OCI-M1 (cell line): ENCODE data around the gene SPCS2.
"Not testable (repeated sequence)": the region's sequence is repeated elsewhere in the genome, so short reads cannot be mapped to it uniquely, and the experiment has no call there.

Source experiments
- DNase-seq: peaks from one replicate; lab custom pipeline; 2025; lab: John Stamatoyannopoulos, UW

Gene SPCS2

DNA sequence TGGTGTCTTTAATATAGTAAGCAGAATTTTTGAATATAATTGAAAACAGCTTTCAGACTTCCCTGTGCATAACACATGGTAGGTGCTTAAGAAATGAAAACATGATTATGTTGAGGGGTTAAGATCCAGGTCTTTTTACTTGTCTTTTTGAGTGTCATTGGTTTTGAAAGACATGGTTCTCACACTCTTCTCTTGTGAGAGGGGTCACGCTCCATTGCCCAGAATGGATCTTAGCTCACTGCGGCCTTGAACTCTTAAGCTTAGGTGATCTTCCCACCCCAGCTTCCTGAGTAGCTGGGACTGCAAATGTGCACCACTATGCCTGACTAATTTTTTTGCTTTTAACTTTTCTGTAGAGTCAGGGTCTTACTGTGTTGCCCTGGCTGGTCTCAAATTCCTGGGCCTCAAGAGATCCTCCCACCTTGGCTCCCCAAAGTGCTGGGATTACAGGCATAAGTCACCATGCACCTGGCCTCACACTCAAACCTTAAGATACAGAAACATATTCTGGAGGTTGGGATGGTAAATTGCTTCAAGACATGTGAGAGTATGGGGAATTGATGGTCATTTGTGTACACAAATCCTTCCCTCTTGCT, 1.4 kb downstream of the SPCS2 start:
- DNase-seq, result no peak

DNA sequence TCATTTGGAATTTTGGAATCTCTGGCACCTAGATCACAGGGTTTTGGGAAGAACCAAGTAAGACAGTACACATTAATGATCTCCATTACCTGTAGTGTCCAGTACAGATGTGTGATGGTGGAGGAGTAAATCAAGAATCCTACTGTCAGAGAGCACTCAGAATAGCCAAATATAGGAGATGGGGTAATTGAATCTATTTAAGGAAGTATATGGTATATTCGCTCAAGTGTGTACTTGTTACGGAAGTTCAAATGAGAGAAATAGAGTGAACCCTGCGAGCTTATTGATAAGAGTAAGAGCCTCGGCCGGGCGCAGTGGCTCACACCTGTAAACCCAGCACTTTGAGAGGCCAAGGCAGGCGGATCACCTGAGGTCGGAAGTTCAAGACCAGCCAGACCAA, 2.2 kb downstream of the SPCS2 start:
- DNase-seq, result no peak

DNA sequence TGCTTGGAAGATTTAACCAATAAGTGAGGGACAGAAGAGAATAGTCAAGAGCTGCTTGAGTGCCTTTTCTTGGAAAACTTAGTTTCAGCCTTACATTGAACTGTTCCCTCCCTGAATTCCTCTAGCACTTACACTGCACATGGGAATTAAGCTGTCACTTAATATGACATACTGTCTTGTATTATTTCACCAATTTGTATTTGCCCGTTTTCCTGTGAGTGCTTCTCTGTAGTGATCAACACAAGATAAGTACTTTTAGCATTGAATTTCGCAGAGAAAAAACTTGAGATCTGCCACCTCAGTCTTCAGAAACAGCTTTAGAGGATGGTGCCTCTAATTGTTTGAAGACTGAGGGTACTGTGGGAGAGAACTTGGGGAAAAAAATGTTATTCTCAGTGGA, 3.7 kb downstream of the SPCS2 start:
- no peak for DNase-seq

DNA sequence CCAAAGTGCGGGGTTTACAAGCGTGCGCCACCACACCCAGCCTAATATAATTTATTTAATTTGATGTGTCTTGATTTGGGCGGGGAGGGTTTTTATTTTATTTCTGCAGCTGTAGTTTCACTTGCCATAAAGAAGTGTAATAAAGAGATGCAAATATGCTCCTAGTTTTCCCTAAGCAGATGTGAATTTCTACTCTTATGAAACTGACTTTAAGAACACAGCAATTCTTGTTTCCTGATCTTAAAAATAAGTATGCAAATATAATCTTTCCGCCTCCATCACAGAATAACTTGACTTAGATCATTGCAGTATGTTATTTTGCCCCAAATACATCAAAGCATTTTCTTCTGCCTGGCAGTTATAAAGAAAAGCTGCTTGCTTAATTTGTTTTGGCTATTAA, 4.4 kb downstream of the SPCS2 start:
- no peak for DNase-seq

DNA sequence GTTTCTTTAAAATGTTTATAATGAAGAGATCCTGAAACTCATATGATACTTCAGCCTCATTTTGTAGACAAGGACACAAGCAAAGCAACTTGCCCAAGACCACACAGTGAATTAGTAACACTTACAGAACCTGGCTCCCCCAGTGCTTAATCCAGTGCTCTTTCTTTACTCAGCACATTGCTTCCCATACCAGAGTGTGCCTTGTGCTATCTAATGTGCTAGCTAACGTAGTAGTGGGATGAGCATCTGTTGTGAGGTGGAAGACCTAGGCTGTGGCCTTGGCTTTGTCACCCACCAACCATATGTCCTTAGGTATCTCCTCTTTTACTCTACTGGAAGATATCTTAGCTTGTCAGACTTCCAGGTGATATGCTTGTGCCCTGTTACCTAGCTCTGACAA, 5.1 kb downstream of the SPCS2 start:
- no peak for DNase-seq

DNA sequence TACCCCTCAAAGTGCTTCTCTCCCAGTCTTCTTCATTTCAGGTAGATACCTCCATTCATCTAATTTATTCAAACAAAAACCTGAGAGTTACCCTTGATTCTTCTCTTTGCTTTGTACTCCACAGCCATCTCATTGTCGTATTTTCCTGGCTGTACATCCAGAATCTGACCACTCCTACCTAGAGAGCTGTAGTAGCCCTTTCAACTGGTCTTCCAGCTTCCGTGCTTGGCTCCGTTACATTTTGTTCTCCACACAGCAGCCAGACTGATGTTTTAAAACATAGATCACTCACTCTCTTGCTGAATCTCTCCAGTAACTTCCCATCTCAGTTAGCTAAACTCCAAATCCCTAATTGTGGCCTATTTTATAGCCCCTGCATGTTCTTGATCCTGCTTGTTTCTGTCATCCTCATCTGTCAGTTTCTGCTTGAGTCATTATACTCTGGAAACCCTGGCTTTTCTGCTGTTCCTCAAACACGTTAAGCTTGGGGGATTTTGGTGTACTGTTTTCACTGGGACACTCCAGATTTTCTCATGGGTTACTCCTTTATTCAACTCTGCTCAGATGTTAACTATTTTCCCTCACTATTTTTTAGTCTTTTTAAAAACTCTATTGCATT, 7.4 kb downstream of the SPCS2 start:
- DNase-seq, result no peak

DNA sequence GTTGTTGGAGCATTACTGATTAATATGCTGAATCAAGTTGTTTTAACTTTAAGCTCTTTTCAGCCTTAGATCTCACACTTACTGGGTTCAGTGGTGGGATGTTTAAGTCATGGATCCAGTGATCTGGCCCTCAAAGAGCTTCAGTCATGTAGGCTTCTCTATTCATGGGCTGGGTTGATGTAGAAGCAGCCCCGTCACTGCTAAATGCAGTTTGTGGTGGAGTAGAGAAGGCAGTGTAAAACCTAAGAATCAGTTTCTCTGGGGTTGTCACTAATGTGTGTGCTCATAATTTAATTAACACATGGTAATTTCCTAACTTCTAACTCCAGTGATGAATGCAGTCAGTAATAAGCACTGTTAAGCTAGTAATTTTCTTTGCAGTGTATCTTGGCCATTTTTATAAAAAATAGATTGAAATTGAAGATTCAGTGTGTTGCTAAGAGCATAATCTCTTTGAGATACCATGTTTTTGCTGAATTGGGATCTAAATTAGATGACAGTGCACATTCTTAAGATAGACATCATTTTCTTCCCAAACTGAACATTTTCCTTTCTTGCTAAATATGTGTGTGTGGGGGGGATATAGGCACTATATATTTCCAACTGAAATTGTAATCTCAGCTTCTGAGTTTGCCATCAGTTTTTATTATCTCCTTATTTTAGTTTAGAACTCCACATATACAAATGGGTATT, 9.0 kb downstream of the SPCS2 start:
- no peak for DNase-seq

DNA sequence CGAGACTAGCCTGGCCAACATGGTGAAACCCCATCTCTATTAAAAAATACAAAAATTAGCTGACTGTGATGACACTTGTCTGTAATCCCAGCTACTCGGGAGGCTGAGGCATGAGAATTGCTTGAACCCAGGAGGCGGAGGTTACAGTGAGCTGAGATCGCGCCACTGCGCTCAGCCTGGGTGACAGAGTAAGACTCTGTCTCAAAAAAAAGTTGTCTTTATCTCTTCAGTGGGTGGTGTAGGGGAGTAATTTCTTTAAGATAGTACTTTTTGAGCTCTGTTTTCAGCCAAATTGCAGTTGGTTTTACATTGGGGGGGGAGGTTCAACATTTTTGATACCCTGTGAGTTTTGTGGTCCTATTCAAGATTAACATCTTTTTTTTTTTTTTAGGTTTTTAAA, 11.1 kb downstream of the SPCS2 start:
- DNase-seq, result not testable (repeated sequence)

DNA sequence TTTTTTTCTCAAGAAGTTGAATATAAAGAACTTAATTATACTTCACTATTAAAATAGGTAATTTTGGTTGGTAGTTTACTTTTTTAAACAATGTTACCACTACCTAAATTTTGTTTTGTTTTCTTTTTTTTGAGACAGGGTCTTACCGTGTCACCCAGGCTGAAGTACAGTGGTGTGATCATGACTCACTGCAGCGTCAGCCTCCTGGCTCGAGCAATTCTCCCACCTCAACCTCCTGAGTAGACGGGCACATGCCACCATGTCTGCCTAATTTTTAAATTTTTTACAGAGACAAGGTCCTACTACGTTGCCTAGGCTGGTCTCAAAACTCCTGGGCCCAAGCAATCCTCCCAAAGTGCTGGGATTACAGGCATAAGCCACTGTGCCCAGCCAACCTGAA, 17.6 kb downstream of the SPCS2 start:
- DNase-seq, result no peak

DNA sequence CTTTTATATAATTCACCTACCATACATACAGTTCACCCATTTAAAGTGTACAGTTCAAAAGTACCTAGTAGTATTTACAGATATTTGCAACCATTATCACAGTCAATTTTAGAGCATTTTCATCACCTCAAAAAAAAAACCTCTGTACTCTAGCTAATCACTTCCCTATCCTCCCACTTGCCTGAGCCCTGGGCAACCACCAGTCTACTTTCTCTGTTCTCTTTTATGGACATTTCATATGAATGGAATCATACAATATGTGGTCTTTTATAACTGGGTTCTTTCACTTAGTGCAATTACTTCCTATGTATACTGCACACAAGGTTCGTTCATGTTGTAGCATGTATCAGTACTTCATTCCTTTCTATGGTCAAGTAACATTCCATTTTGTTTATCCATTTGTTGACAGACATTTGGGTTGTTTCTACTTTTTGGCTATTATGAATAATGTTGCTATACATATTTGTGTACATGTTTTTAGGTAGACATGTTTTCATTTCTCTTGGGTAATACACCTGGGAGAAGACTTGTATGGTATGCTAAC, 21.9 kb downstream of the SPCS2 start:
- DNase-seq, result no peak

DNA sequence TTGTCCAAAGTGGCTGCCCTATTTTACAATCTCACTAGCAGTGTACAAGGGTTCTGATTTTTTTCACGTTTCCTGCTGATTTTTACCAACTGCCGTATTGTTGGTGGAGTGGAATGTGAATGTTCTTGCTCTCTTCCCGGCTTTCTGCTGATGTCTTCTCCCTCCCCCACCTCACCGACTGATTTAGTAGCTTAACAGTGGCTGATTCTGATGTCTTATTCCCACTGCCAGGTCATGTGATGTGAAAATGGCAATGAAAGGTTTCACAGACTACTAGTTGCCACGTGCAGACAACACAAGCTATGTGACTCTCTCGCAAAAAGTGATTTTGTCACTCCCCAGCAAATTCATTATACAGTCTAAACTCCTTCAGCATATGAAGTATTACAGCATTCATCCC, 22.4 kb downstream of the SPCS2 start:
- DNase-seq, result no peak

DNA sequence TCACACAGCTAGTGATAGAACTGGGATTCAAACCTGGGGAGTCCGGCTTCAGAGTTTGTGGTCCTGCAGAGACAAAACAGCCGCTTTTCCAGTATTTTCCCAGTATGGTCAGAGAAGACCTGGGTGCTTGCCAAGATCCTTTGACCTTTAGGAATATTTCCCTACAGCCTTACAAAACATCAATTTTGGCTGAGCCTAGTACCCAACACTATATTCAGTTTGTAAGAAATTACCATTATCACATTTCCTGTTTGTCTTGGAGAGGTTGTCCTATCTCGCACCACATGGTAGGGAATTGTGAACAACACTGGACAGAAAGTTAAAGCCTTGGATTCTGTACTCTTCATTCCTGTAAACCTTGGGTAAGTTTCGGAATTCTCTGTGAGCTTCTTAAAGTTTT, 29.0 kb downstream of the SPCS2 start:
- no peak for DNase-seq

DNA sequence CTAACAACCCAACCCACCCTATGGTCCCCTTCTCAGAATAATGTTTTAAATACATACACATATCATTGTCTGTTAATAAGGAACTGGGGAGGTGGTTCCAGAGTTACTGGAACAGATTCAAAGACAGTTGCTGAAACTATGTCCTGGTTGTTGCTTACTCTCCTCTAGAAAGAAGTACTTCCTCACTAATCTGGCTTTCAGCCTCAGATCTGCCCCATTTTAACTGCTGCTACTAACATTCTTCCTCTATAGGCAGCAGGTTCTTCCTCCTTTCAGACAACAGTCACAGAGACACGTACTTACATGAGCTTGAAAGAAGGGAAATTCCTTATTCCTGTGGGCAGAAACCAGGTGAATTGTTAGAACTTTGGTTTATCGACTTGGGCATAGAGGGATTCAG, 31.6 kb downstream of the SPCS2 start:
- DNase-seq, result no peak

DNA sequence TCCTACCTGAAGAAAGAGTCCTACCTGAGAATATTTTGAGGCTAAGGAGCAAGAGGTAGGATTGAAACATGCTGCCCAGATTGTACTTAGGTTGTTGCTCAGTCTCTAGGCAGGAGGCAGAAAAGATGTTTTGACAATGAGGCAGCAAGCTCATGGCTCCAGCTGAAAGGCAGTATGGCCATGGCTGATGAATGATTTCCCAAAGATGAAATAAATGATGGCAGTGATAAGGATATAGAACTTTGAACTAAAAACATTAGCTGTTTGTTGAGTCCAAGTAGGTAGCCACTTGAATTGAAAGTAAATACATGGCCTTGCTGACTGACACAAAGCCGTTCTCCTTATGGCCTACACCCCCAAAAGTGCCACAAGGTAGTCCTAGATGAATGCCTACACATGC, 32.8 kb downstream of the SPCS2 start:
- DNase-seq, result no peak

DNA sequence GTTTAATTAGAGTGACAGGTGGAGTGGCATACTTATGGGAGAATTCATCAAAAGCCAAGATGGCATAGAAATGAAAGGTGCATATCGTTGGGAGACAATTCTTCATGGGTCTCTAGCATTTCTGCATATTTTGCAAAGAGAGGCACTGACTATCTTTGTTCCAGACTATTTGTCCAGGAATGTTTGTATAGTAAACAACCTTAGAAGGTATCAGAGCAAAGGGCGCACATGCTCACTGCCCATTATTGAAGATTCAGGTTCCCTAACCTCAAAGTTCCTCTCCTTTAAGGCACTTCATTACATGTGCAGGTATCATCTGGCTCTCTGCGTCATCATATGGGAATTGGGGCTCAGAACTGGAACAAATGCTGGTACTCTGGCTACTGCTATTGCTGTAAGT, 35.0 kb downstream of the SPCS2 start:
- no peak for DNase-seq

DNA sequence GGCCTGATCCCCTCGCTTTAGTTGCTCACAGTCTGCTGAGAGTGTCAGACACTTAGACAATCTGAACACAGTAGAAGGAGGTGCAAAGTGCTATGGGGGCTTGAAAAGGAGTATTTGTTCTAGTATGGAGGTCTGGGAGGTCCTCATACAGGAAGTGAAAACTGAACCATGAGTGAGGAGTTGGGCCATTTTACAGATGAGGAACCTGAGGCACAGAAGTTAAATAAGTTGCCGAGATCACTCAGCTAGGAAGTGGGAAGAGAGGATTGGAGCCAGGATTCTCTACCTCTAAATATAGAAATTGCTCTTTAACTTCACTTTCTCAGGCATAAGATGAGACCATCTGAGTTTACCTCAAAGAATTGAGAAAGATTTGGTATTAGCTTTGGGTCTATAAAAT, 35.7 kb downstream of the SPCS2 start:
- no peak for DNase-seq

DNA sequence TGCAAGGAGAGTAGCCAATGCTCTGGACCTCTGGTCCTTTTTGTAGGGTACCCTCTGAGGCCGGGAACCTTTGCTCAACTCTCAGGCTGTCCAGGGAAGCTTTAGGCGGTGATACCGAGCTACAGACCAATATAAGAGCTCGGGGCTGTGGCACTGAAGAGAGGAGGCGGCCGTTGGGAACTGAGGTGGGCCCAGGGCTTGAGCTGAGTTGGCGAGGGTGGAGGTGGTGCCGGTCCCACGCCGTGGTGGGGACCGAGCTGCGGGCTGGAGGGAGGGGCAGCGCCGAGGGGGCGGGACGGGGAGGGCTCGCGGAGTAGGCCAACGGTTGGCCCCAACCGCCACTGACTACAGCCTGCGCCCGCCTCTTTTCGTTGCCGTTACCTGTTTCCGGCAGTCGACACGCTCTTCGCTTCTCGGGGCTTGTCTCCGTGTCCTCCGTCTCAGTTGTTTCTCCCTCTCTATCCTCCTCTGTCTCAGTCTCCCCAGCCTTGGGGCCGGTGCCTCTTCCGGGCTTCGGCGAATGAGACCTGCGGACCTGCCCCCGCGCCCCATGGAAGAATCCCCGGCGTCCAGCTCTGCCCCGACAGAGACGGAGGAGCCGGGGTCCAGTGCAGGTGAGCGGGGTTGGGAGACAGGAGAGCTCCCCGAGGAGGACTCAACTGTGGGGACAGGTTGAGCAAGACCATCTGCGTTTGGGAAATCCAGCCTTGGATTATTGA, 39.6 kb downstream of the SPCS2 start, which contains the start of gene NEU3:
Gene NEU3, plus strand, starts transcription at position 393 of the 719 bp plus-strand sequence. Its CDS starts 128 bp downstream, at position 521.
- DNase-seq, result peak; percentile 99

DNA sequence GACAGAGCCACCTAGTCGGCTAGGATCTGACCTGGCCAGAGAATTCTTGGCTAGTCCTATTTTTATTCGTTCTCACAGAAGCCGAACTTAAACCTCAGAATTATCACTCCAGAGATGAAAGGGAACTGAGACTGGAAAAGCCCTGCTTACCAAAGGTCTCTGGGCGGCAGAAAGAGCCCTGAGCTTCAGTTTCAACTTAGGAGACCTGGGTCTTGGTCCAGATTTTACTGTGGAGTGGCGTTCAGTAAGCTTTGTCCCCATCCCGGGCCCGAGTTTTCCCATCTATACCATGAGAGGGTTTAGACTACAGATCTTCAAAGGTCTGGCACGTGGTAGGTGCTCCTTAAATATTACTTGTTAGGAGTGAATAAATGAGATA, 40.2 kb downstream of the SPCS2 start:
- DNase-seq, result no peak

DNA sequence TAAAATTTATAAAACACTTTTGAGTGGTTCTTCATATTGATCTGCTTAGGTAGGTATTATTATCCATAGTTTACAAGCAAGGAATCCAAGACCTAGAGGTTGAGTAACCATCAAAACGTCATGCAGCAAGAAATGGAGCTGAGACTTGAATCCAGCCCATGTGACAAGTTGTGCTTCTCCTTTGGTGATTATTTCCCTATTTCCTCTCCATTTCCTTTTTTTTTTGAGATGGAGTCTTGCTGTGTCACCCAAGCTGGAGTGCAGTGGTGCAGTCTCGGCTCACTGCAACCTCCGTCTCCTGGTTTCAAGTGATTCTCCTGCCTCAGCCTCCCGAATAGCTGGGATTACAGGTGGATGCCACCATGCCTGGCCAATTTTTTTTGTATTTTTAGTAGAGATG, 41.1 kb downstream of the SPCS2 start:
- DNase-seq, result peak; percentile 56

DNA sequence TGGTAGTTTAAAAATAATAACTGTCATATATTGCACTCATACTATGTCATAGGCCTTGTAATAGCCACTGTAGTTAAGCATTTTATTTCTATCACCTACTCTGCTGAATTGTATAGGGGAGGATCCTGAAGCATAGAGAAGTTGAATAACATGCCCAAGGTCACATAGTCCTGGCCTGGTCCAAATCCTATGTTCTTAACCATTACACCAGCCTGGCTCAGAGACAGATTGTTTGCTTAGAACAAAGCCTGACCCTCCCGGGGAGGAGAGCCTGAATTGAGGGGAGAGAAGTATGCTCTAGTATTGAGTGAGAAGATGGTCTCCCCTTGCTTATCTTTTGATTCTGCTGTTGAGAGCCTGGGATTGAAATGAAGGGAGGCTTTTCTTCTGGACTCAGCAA, 41.9 kb downstream of the SPCS2 start:
- DNase-seq, result no peak

DNA sequence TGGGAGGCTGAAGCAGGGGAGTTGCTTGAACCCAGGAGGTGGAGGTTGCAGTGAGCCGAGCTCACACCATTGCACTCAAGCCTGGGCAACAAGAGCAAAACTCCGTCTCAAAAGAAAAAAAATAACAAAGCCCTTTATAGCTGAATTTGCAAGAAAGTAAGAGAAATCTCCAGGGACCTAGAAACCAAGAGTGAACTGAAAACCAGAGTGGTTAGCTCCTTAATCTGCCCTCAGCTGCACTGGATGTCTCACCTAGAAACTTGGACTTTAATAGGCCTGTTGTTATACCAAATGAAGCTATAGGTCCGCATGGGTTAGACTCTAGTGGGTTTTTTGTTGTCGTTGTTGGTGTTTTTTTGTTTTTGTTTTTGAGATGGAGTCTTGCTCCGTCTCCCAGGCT, 43.8 kb downstream of the SPCS2 start:
- no peak for DNase-seq

DNA sequence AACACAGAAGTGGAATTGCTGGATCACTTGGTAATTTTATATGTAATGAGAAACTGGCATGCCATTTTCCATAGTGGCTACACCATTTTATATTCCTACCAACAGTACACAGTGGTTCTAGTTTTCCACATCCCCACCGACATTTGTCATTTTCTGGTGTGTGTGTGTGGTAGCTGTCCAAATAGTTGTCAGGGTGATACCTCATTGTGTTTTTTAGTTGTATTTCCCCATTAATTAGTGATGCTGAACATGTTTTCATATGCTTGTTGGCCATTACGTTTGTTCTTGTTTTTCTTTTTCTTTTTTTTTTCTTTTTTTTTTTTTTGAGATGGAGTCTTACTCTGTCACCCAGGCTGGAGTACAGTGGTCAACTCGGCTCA, 51.9 kb downstream of the SPCS2 start:
- no peak for DNase-seq

DNA sequence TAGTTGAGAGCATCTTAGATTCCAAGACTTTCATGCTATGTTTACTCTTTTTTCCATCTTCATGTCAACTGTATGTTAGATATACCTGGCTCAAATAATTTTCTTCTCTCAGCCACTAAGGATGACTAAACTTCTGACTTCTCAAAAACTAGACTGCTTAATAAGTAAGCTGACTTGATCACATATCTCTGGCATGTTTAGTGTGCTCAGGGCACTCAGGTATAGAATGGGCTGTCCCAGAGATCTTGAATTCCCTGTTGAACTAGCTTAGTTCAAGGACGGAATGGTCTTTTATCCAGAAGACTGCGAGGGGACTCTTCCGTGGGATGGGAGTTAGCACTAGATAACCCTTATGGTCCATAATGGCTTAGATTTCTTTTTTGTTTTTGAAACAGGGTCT, 52.6 kb downstream of the SPCS2 start:
- no peak for DNase-seq
